Gastroesophageal sphincter (tissue), 4 donors: ENCODE results near the gene MPST. TPM values are rescaled to one million over a fixed set of nuclear protein-coding genes. Genes with fewer than 3 reads are reported as not detected.

ENCODE experiments used
- ATAC-seq: fragments of 150-250 bp; one replicate; pipeline ENCODE4 v1.9.1; 2016; ENCODE audit warnings: mild to moderate bottlenecking, moderate library complexity
- H3K27ac ChIP-seq, 4 donors: fragments of 200-600 bp; sonication (generic) in 3 of 4; 1 replicate in 3 of 4; 2 replicates in 1 of 4; pipeline ENCODE4 v1.5.1; 2016 to 2019
- H3K27me3 ChIP-seq: fragments of 200-600 bp; sonication (generic); one replicate; pipeline ENCODE4 v1.5.1; 2019
- H3K36me3 ChIP-seq, 2 donors: fragments of 200-600 bp; sonication (generic); one replicate each; pipeline ENCODE4 v1.5.1; 2019; ENCODE audit warnings: control low read depth in 1 of 2
- H3K4me1 ChIP-seq, 3 donors: fragments of 200-600 bp; sonication (generic); 1 replicate in 2 of 3; 2 replicates in 1 of 3; pipeline ENCODE4 v1.5.1; 2016 to 2019; ENCODE audit warnings: control low read depth in 2 of 3
- H3K4me3 ChIP-seq, 2 donors: fragments of 200-600 bp; sonication (generic); one replicate each; pipeline ENCODE4 v1.5.1; 2019; ENCODE audit warnings: mild to moderate bottlenecking in 1 of 2, moderate library complexity in 1 of 2
- H3K9me3 ChIP-seq, 3 donors: fragments of 200-600 bp; sonication (generic); one replicate each; pipeline ENCODE4 v1.5.1; 2017 to 2019; ENCODE audit warnings: control low read depth in 2 of 3
- CTCF ChIP-seq, 4 experiments: fragments of 200-600 bp in 2 of 4; fragments of 450-650 bp in 2 of 4; sonication (generic) in 1 of 4; IDR thresholded peaks; one replicate each; pipeline ENCODE4 v1.5.1; 2017 to 2019; ENCODE audit warnings: antibody characterized with exemption in 4 of 4, mild to moderate bottlenecking in 2 of 4, moderate library complexity in 2 of 4
- EP300 ChIP-seq: sonication (generic); formaldehyde crosslinking; IDR thresholded peaks from one replicate; pipeline ENCODE4 v1.6.1; 2017; ENCODE audit warnings: antibody characterized with exemption, mild to moderate bottlenecking
- POLR2A ChIP-seq, 2 donors: fragments of 450-650 bp; IDR thresholded peaks; one replicate each; pipeline ENCODE4 v1.6.1; 2017; ENCODE audit warnings: antibody characterized with exemption in 2 of 2, mild to moderate bottlenecking in 2 of 2, moderate library complexity in 1 of 2
- POLR2AphosphoS5 ChIP-seq: sonication (generic); formaldehyde crosslinking; IDR thresholded peaks from one replicate; pipeline ENCODE4 v1.6.1; 2017; ENCODE audit warnings: antibody characterized with exemption
- WGBS, 2 donors: methylation state at CpG; one replicate each; pipeline ENCODE4 v1.1.5; 2018; ENCODE audit warnings: low coverage in 1 of 2; 5-methylcytosine and 5-hydroxymethylcytosine counted together
- total RNA-seq, 4 donors: library from RNA; depleted of rRNA; stranded (reverse); fragments of >200 nt; gene quantifications; one replicate each; pipeline ENCODE4 v1.1.0, GENCODE V29; 2016

MPST gene
- total RNA-seq, 4 donors from 2014 or later: 102 to 144 (median 113) TPM

DNA sequence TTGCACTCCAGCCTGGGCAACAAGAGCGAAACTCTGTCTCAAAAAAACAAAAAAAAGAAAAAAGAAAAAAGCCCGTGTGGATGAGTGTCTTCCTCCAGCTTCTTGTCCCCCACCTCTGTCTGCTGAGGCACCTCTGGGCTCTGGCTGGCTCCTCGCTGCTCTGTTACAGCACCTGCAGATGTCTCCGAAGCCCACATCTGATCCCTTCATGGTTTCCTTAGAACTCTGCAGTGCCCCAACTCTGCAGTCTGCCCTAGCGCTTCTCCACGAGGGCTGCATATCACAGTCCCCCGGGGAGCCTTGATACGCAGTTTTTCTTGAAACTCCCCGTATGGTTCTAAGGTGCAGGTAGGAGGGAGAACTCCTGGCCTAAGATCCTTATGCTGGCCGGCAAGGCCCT lies 47.9 kb downstream of the MPST start:
- H3K27ac ChIP-seq: no peak overlapping the region
- no peaks in the 10 kb centered on the region for H3K4me1 ChIP-seq
- H3K27me3 ChIP-seq: peaks cover 63% of the 10 kb centered on the region
- ATAC-seq: no peak
- no peak overlapping the region for H3K4me3 ChIP-seq
- H3K36me3 ChIP-seq: peaks cover 0 to 4% of the 10 kb centered on the region in 2 donors
- TF ChIP-seq CTCF (IDR thresholded peaks at IDR 0.05): no peak
- no peak for TF ChIP-seq POLR2A (IDR thresholded peaks at IDR 0.05)
- TF ChIP-seq POLR2AphosphoS5: no peak
- no peak for TF ChIP-seq EP300
- WGBS, 2 donors: 64 to 73% methylated on average over 4 to 5 of the region's 10 CpGs
- no peaks in the 10 kb centered on the region for H3K9me3 ChIP-seq

DNA sequence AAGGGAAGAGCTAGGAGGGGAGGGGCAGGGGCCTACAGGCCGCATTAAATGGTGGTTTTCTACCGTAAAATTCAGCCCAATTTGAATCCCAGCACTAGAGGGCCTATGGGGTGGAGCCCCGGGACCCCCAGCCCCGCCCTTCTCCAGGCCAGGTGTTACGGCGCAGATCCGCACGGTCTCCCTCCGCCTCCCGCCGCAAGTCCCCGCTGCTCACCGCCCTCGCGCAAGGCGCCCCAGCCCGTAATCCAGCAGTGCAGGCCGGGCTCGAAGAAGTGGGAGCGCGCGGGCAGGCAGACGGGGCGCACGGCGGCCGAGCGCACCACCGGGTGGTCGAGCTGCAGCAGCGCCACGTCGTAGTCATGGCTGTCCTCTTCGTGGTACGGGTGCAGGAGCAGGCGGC lies 49.3 kb downstream of the MPST start:
- peaks cover 0 to 3% of the 10 kb centered on the region in 2 donors for H3K36me3 ChIP-seq
- no peak for ATAC-seq
- no peak overlapping the region for H3K4me3 ChIP-seq
- TF ChIP-seq EP300 (no peak), POLR2A (IDR thresholded peaks at IDR 0.05) (no peak), CTCF (IDR thresholded peaks at IDR 0.05) (no peak), POLR2AphosphoS5 (no peak)
- peaks cover 74% of the 10 kb centered on the region for H3K27me3 ChIP-seq
- no peak overlapping the region for H3K27ac ChIP-seq
- H3K4me1 ChIP-seq: no peaks in the 10 kb centered on the region
- no peaks in the 10 kb centered on the region for H3K9me3 ChIP-seq
- WGBS, 2 donors: 0% methylated on average over 7 of the region's 36 CpGs; no CpG with 5 or more reads in 1 of the 2 donors

- Histone ChIP-seq H3K9me3 (no peaks in the 10 kb centered on the region), H3K36me3 (no peaks in the 10 kb centered on the region), H3K4me3 (no peak overlapping the region), H3K27me3 (peaks cover 78% of the 10 kb centered on the region), H3K27ac (no peak overlapping the region), H3K4me1 (no peaks in the 10 kb centered on the region)
- WGBS, 2 donors: 21 to 25% methylated on average over 2 to 8 of the region's 11 CpGs
- no peak for TF ChIP-seq POLR2AphosphoS5
- no peak for TF ChIP-seq EP300
- TF ChIP-seq CTCF (IDR thresholded peaks at IDR 0.05): no peak
- no peak for TF ChIP-seq POLR2A (IDR thresholded peaks at IDR 0.05)
- ATAC-seq: no peak
Measured at GRCh38 chr22:37069319-37069718, 49.8 kb downstream of the MPST start.

DNA sequence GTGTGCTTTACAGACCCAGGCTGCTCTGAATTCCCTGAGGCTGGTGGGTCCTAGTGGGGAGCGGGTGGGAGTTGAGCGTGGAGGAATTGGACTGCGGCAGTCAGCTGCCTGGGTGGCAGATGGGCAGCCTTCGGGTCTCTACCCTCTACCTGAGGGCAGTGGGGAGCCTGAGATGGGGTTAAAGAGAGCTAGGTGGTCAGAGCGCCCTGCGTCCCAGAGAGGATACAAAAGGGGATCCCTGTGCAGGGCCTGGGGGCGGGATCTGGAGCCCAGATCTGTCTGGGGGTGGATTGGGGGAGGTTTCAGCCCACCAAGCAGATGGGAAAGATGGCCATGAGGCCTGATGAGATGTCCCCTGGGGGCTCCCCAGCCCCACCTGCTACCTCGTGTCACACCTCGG lies 50.2 kb downstream of the MPST start:
- Histone ChIP-seq H3K4me1 (no peaks in the 10 kb centered on the region), H3K27ac (no peak overlapping the region), H3K9me3 (no peaks in the 10 kb centered on the region), H3K4me3 (no peak overlapping the region), H3K27me3 (peaks cover 82% of the 10 kb centered on the region), H3K36me3 (no peaks in the 10 kb centered on the region)
- no peak for ATAC-seq
- WGBS, 2 donors: 82% methylated on average over 2 of the region's 9 CpGs; no CpG with 5 or more reads in 1 of the 2 donors
- TF ChIP-seq CTCF (IDR thresholded peaks at IDR 0.05): no peak
- TF ChIP-seq POLR2A (IDR thresholded peaks at IDR 0.05): no peak
- no peak for TF ChIP-seq EP300
- no peak for TF ChIP-seq POLR2AphosphoS5

DNA sequence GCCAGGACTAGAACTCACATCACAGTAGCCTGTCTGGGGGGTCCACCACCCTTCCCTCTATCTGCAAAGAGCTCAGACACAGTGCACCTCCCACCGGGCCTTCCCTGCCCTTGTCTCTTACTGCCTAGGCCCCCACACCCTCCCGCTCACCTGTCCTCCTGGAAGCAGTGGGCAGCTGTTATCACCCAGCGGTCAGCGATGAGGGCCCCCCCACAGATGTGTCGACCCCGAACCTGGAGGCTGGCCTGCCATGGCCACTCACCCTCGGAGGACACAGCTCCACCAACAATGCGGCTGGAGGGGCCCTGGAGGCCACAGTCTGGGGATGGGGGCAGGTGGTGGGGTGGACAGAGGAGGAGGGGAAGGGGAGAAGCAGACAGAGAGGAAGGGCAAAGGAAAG lies 50.8 kb downstream of the MPST start:
- H3K27ac ChIP-seq: no peak overlapping the region
- H3K4me3 ChIP-seq: no peak overlapping the region
- H3K4me1 ChIP-seq: no peaks in the 10 kb centered on the region
- TF ChIP-seq POLR2A (IDR thresholded peaks at IDR 0.05) (no peak), CTCF (IDR thresholded peaks at IDR 0.05) (no peak), POLR2AphosphoS5 (no peak), EP300 (no peak)
- no peak for ATAC-seq
- no peaks in the 10 kb centered on the region for H3K9me3 ChIP-seq
- no peaks in the 10 kb centered on the region for H3K36me3 ChIP-seq
- peaks cover 89% of the 10 kb centered on the region for H3K27me3 ChIP-seq
- WGBS, 2 donors: 63% methylated on average over 1 of the region's 8 CpGs; no CpG with 5 or more reads in 1 of the 2 donors
